GM23248 (cell line): ENCODE data around the gene GJE1. TPM values are rescaled to one million over a fixed set of nuclear protein-coding genes. Genes with fewer than 3 reads are reported as not detected.

Experiments used
- DNase-seq: peaks from one replicate; pipeline ENCODE4 v3.0.0-alpha.2; 2015
- H2AFZ ChIP-seq: fragments of 200-600 bp; sonication (generic); 2 replicates; pipeline ENCODE4 v1.6.1; 2016; ENCODE audit warnings: antibody characterized with exemption
- H3F3A ChIP-seq: fragments of 200-600 bp; sonication (generic); 2 replicates; pipeline ENCODE4 v1.6.1; 2016; ENCODE audit warnings: mild to moderate bottlenecking, antibody characterized with exemption, mixed run types; ENCODE audit not compliant: insufficient read depth
- H3K27ac ChIP-seq: fragments of 200-600 bp; sonication (generic); 2 replicates; pipeline ENCODE4 v1.5.1; 2016; ENCODE audit warnings: mild to moderate bottlenecking
- H3K27me3 ChIP-seq: fragments of 200-600 bp; sonication (generic); replicated peaks from 2 replicates; pipeline ENCODE4 v1.6.1; 2016; ENCODE audit warnings: mild to moderate bottlenecking; ENCODE audit not compliant: insufficient read depth
- H3K36me3 ChIP-seq: fragments of 200-600 bp; sonication (generic); 2 replicates; pipeline ENCODE4 v1.6.1; 2016; ENCODE audit warnings: low read depth, mild to moderate bottlenecking
- H3K4me1 ChIP-seq: fragments of 200-600 bp; sonication (generic); 2 replicates; pipeline ENCODE4 v1.6.1; 2016; ENCODE audit warnings: mild to moderate bottlenecking; ENCODE audit not compliant: insufficient read depth
- H3K4me2 ChIP-seq: fragments of 200-600 bp; sonication (generic); one replicate; pipeline ENCODE4 v1.6.1; 2016; ENCODE audit warnings: mild to moderate bottlenecking; ENCODE audit not compliant: unreplicated experiment
- H3K4me3 ChIP-seq: fragments of 200-600 bp; sonication (generic); 2 replicates; pipeline ENCODE4 v1.5.1; 2016; ENCODE audit warnings: mild to moderate bottlenecking
- H3K79me2 ChIP-seq: fragments of 200-600 bp; sonication (generic); 2 replicates; pipeline ENCODE4 v1.6.1; 2016; ENCODE audit warnings: mild to moderate bottlenecking; ENCODE audit not compliant: insufficient read depth
- H3K9ac ChIP-seq: fragments of 200-600 bp; sonication (generic); 2 replicates; pipeline ENCODE4 v1.6.1; 2016; ENCODE audit warnings: mild to moderate bottlenecking
- H3K9me2 ChIP-seq: fragments of 200-600 bp; sonication (generic); 2 replicates; pipeline ENCODE4 v1.6.1; 2016; ENCODE audit warnings: mixed run types, mild to moderate bottlenecking, moderate library complexity; ENCODE audit not compliant: insufficient read depth
- H3K9me3 ChIP-seq: fragments of 200-600 bp; sonication (generic); one replicate; pipeline ENCODE4 v1.6.1; 2017; ENCODE audit warnings: low read depth
- H4K20me1 ChIP-seq: fragments of 200-600 bp; sonication (generic); 2 replicates; pipeline ENCODE4 v1.6.0; 2016; ENCODE audit not compliant: insufficient read depth
- EZH2 ChIP-seq: fragments of 200-600 bp; sonication (generic); IDR thresholded peaks from 2 replicates; pipeline ENCODE4 v1.6.1; 2018; ENCODE audit warnings: antibody characterized with exemption, mild to moderate bottlenecking; ENCODE audit not compliant: insufficient read depth, poor library complexity, severe bottlenecking
- EZH2phosphoT487 ChIP-seq: fragments of 200-600 bp; sonication (generic); IDR thresholded peaks from 2 replicates; pipeline ENCODE4 v1.6.1; 2018; ENCODE audit warnings: antibody characterized with exemption, moderate library complexity, mild to moderate bottlenecking, low read depth; ENCODE audit not compliant: insufficient read depth
- WGBS, 2 experiments: methylation state at CpG; one replicate each; pipeline ENCODE4 v1.1.6; 2015 to 2017; ENCODE audit warnings: low lambda C conversion rate in 2 of 2, low coverage in 1 of 2; ENCODE audit errors: missing lambda C conversion rate in 2 of 2; 5-methylcytosine and 5-hydroxymethylcytosine counted together
- in situ Hi-C: fragments of 300-500 bp; cut with MboI; formaldehyde crosslinking; loops from 2 replicates; pipeline ENCODE4 v1.15.0; 2020
- polyA plus RNA-seq: library from polyadenylated mRNA; unstranded; fragments of >200 nt; fragmentation: Nextera tagmentation; extraction: Ambion mirVana; gene quantifications from 2 replicates; pipeline ENCODE4 v1.2.1, GENCODE V29; 2016
- total RNA-seq: library from RNA; depleted of rRNA; stranded (reverse); fragments of >200 nt; shearing (Covaris generic); gene quantifications from 2 replicates; pipeline ENCODE4 v1.2.3, GENCODE V29; 2014; rRNA removed

The GJE1 gene
- total and polyA plus RNA-seq, 2 experiments from 2014 or later = not detected

DNA sequence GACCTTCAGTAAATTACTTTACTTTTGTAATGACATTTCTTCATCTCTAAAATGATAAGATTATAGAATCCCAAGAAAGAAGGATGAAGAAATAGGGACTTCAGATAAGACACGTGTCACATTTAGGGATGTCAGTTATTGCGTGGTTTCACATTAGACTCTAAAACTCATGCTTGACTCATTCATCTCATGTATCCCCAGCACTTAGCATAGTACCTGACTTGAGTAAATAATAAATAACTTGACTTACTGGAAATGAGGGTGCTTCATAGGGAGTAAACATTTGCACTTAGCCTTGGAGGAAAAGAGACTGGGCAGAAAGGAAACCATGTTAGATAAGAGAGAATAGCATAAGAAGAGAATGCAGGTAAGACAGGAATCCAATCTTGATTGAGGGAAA is 51.6 kb downstream of the GJE1 start:
- H4K20me1 ChIP-seq = no peaks in the 10 kb centered on the region
- no peak overlapping the region for H3K27ac ChIP-seq
- no peaks in the 10 kb centered on the region for H3F3A ChIP-seq
- no peaks in the 10 kb centered on the region for H3K4me1 ChIP-seq
- H3K4me2 ChIP-seq = no peak overlapping the region
- 99 to 100% methylated on average over 2 of the region's 2 CpGs for WGBS, 2 experiments
- peaks cover 23% of the 10 kb centered on the region for H3K79me2 ChIP-seq
- no peak for DNase-seq
- TF ChIP-seq EZH2phosphoT487 = no peak
- TF ChIP-seq EZH2 = no peak
- no peak overlapping the region for H3K4me3 ChIP-seq
- H3K27me3 ChIP-seq = no peaks in the 10 kb centered on the region
- no peaks in the 10 kb centered on the region for H3K9me2 ChIP-seq
- H3K9me3 ChIP-seq = no peaks in the 10 kb centered on the region
- H3K36me3 ChIP-seq = peaks cover 13% of the 10 kb centered on the region; the same call in 1 of the 2 replicates
- H2AFZ ChIP-seq = no peak overlapping the region
- in situ Hi-C loops = no loop called here
- no peak overlapping the region for H3K9ac ChIP-seq

Other genes with a start within 250 kb of the GJE1 start
- not detected in 2 replicates for gene NMBR, start 14.2 kb downstream of the GJE1 start, total RNA-seq
- not detected in 2 replicates for gene NMBR, start 14.2 kb downstream of the GJE1 start, polyA plus RNA-seq
- 93.8 and 108 TPM in 2 replicates for gene VTA1, start 14.3 kb downstream of the GJE1 start, total RNA-seq
- gene VTA1, start 14.3 kb downstream of the GJE1 start, polyA plus RNA-seq = 121 and 130 TPM in 2 replicates
- 1.5 and 1.6 TPM in 2 replicates for gene ADGRG6, start 169.1 kb downstream of the GJE1 start, total RNA-seq
- gene ADGRG6, start 169.1 kb downstream of the GJE1 start, polyA plus RNA-seq = 0.38 and 0.47 TPM in 2 replicates